Measurements from ENCODE around the gene RAB27A. TPM values are rescaled to one million over a fixed set of nuclear protein-coding genes. Genes with fewer than 3 reads are reported as not detected.
"Not testable (repeated sequence)": the region's sequence is repeated elsewhere in the genome, so short reads cannot be mapped to it uniquely, and the experiment has no call there.

Gene RAB27A
- total and polyA plus RNA-seq, 9 of the 15 experiments (the other 6 are each of a cell fraction or from before 2014, with no cell fraction given): 31.5 to 171 (median 80.4) TPM

DNA sequence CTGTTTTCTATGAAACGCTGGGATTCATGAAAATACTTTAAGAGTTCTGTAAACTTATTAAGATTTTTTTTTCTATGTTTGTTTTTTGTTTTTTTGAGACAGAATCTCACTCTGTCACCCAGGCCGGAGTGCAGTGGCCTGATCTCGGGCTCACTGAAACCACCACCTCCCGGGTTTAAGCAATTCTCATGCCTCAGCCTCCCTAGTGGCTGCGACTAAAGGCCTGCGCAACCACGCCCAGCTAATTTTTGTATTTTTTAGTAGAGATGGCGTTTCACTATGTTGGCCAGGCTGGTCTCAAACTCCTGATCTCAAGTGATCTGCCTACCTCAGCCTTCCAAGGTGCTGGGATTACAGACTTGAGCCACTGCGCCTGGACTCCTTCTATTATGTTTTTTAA is 39.7 kb downstream of the RAB27A start:
- BruUV-seq (replicated peaks); ATAC-seq; H3K27me3 ChIP-seq (ENCODE audit: control insufficient read depth in 2 of 2, insufficient read depth in 2 of 2, low read length in 2 of 2); DNase-seq (ENCODE audit: extremely low read depth in 1 of 4, low spot score in 3 of 4); H4K20me1 ChIP-seq (replicated peaks; ENCODE audit: control insufficient read depth, insufficient read depth, low read length); in situ Hi-C loops (cut with MboI); H3K9ac ChIP-seq (ENCODE audit: insufficient read depth in 1 of 2, low read depth in 2 of 2, low read length in 2 of 2); FAIRE-seq; H3K9me1 ChIP-seq (ENCODE audit: control insufficient read depth, insufficient read depth, low read length); H3K27ac ChIP-seq (ENCODE audit: extremely low read depth, low read depth, low read length); H3K4me3 ChIP-seq; H2AFZ ChIP-seq (ENCODE audit: low read depth, low read length); CTCF ChIA-PET (ENCODE audit: low intra/inter-chr PET ratio); H3K4me2 ChIP-seq (ENCODE audit: insufficient read depth, low read length); H3K9me3 ChIP-seq (replicated peaks; ENCODE audit: control insufficient read depth, insufficient read depth, low read depth, low read length); intact Hi-C loops (cut with micrococcal nuclease): not testable (repeated sequence)
- Histone ChIP-seq H3K36me3 (ENCODE audit: control insufficient read depth, insufficient read depth, low read length) (peaks cover 33% of the 10 kb centered on the region), H3K4me1 (replicated peaks in 1 of 2; ENCODE audit: control insufficient read depth in 2 of 2, insufficient read depth in 2 of 2, low read length in 2 of 2) (peaks cover 8 to 42% of the 10 kb centered on the region in 2 experiments; a peak in 3 of 5 replicates), H3K79me2 (ENCODE audit: control insufficient read depth, insufficient read depth, low read length) (peaks cover 68% of the 10 kb centered on the region)
- 66% methylated on average over 9 of the region's 9 CpGs for WGBS (ENCODE audit: insufficient coverage, low coverage, missing lambda C conversion rate)
- TF ChIP-seq, protein P1, sequence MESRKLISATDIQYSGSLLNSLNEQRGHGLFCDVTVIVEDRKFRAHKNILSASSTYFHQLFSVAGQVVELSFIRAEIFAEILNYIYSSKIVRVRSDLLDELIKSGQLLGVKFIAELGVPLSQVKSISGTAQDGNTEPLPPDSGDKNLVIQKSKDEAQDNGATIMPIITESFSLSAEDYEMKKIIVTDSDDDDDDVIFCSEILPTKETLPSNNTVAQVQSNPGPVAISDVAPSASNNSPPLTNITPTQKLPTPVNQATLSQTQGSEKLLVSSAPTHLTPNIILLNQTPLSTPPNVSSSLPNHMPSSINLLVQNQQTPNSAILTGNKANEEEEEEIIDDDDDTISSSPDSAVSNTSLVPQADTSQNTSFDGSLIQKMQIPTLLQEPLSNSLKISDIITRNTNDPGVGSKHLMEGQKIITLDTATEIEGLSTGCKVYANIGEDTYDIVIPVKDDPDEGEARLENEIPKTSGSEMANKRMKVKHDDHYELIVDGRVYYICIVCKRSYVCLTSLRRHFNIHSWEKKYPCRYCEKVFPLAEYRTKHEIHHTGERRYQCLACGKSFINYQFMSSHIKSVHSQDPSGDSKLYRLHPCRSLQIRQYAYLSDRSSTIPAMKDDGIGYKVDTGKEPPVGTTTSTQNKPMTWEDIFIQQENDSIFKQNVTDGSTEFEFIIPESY (CRISPR knock-in tag; IDR thresholded peaks at IDR 0.05): peak; percentile 86
- peak; percentile 4; the same call in 1 of the 2 replicates for TF ChIP-seq BACH1 (tag; IDR thresholded peaks at IDR 0.05)
- 0 out of 2 replicates have a peak, but pooled peaks have one; percentile 43 for TF ChIP-seq ZNF175 (CRISPR knock-in tag; IDR thresholded peaks at IDR 0.05; ENCODE audit: low read depth)
- POLR2A ChIA-PET: interaction anchor here (1.1 to 1.9 kb wide), 2 partner anchors 18 to 29 kb away, joined by 3 to 7 read pairs; no protein-coding TSS in a partner anchor
